GM18502 (cell line): ENCODE data around the gene PACS2.

Experiments used
- ATAC-seq: cut with Tn5 transposase; IDR thresholded peaks from one replicate; pipeline ENCODE4 v1.9.1; 2021; ENCODE audit warnings: mild to moderate bottlenecking; ENCODE audit not compliant: unreplicated experiment, poor library complexity

Gene PACS2

GRCh38 chr14:105432657-105433056 lies 118.1 kb downstream of the PACS2 start:
- ATAC-seq = no peak

GRCh38 chr14:105433161-105433605 lies 118.6 kb downstream of the PACS2 start:
- no peak for ATAC-seq

- ATAC-seq = no peak
Observed at GRCh38 chr14:105436402-105436801, 121.9 kb downstream of the PACS2 start.

GRCh38 chr14:105436891-105437722 lies 122.6 kb downstream of the PACS2 start:
- no peak for ATAC-seq

GRCh38 chr14:105437723-105438500 lies 123.4 kb downstream of the PACS2 start:
- ATAC-seq = no peak

GRCh38 chr14:105439179-105439578 lies 124.6 kb downstream of the PACS2 start:
- ATAC-seq = no peak

- ATAC-seq = no peak
Observed at GRCh38 chr14:105439710-105440553, 125.4 kb downstream of the PACS2 start.

GRCh38 chr14:105440554-105440900 lies 126.0 kb downstream of the PACS2 start:
- ATAC-seq = no peak

GRCh38 chr14:105440992-105441391 lies 126.4 kb downstream of the PACS2 start:
- ATAC-seq = no peak

- no peak for ATAC-seq
Observed at GRCh38 chr14:105442125-105442524, 127.6 kb downstream of the PACS2 start.

GRCh38 chr14:105442834-105443233 lies 128.3 kb downstream of the PACS2 start:
- no peak for ATAC-seq

- no peak for ATAC-seq
Observed at GRCh38 chr14:105444859-105445258, 130.3 kb downstream of the PACS2 start.

GRCh38 chr14:105445290-105445689 lies 130.7 kb downstream of the PACS2 start:
- ATAC-seq = no peak

GRCh38 chr14:105445901-105446845 lies 131.6 kb downstream of the PACS2 start:
- ATAC-seq = no peak

- ATAC-seq = no peak
Observed at GRCh38 chr14:105446971-105447370, 132.4 kb downstream of the PACS2 start.
